ENCODE measurements around the gene PKM.
"Not testable (repeated sequence)": the region's sequence is repeated elsewhere in the genome, so short reads cannot be mapped to it uniquely, and the experiment has no call there.

PKM gene

GRCh38 chr15:72231066-72231832 lies at the start of gene PKM:
PKM (minus strand) TSS chr15:72231190; CDS start chr15:72219097, 12,093 bp downstream.
- DNase-seq (ENCODE audit: low spot score) = peak; percentile 94

GRCh38 chr15:72280751-72281150 lies 49.8 kb upstream of the PKM start:
- DNase-seq (ENCODE audit: low spot score) = no peak

- DNase-seq (ENCODE audit: low spot score) = no peak
These were observed 47.7 kb upstream of the PKM start for GRCh38 chr15:72278737-72279136.

- no peak for DNase-seq (ENCODE audit: low spot score)
These were observed 45.3 kb upstream of the PKM start for GRCh38 chr15:72276326-72276700.

GRCh38 chr15:72275635-72276325 lies 44.8 kb upstream of the PKM start:
- DNase-seq (ENCODE audit: low spot score) = not testable (repeated sequence)

- DNase-seq (ENCODE audit: low spot score) = no peak
These were observed 42.0 kb upstream of the PKM start for GRCh38 chr15:72272997-72273352.

- peak; percentile 98 for DNase-seq (ENCODE audit: low spot score)
These were observed 41.4 kb upstream of the PKM start, which contains the start of gene PARP6 for GRCh38 chr15:72272213-72272996. PARP6 (minus strand) TSS chr15:72272554; CDS start chr15:72267477, 5,077 bp downstream.

GRCh38 chr15:72271895-72272212 lies 40.9 kb upstream of the PKM start:
- peak; percentile 25 for DNase-seq (ENCODE audit: low spot score)

GRCh38 chr15:72271221-72271620 lies 40.2 kb upstream of the PKM start:
- DNase-seq (ENCODE audit: low spot score) = no peak

- DNase-seq (ENCODE audit: low spot score) = no peak
These were observed 38.7 kb upstream of the PKM start for GRCh38 chr15:72269739-72270138.

GRCh38 chr15:72265031-72265430 lies 34.0 kb upstream of the PKM start:
- DNase-seq (ENCODE audit: low spot score) = no peak

- DNase-seq (ENCODE audit: low spot score) = no peak
These were observed 21.8 kb upstream of the PKM start for GRCh38 chr15:72252663-72253299.

GRCh38 chr15:72249142-72249810 lies 18.3 kb upstream of the PKM start:
- no peak for DNase-seq (ENCODE audit: low spot score)

GRCh38 chr15:72248514-72248913 lies 17.5 kb upstream of the PKM start:
- DNase-seq (ENCODE audit: low spot score) = no peak

- DNase-seq (ENCODE audit: low spot score) = peak; percentile 38
These were observed 11.9 kb upstream of the PKM start for GRCh38 chr15:72242775-72243370.

GRCh38 chr15:72239652-72240051 lies 8.7 kb upstream of the PKM start:
- DNase-seq (ENCODE audit: low spot score) = no peak

GRCh38 chr15:72238586-72238985 lies 7.6 kb upstream of the PKM start:
- DNase-seq (ENCODE audit: low spot score) = no peak

GRCh38 chr15:72237853-72238224 lies 6.8 kb upstream of the PKM start:
- DNase-seq (ENCODE audit: low spot score) = peak; percentile 24

- DNase-seq (ENCODE audit: low spot score) = peak; percentile 78
These were observed 6.3 kb upstream of the PKM start for GRCh38 chr15:72237029-72237852.

- DNase-seq (ENCODE audit: low spot score) = no peak
These were observed 5.5 kb upstream of the PKM start for GRCh38 chr15:72236381-72237003.
